Adrenal gland (tissue), 12 donors: ENCODE results near the gene MAPKAP1. TPM values are rescaled to one million over a fixed set of nuclear protein-coding genes. Genes with fewer than 3 reads are reported as not detected.

Source experiments
- DNase-seq, 7 donors: peaks; one replicate each; pipeline ENCODE4 v3.0.0-alpha.2; 2019 to 2020
- H3K27ac ChIP-seq, 5 donors: fragments of 200-600 bp; sonication (generic) in 4 of 5; 1 replicate in 3 of 5; 2 replicates in 2 of 5; pipeline versions ENCODE4 v1.5.1 to v1.8.0; 2016 to 2020; ENCODE audit warnings: mild to moderate bottlenecking in 1 of 5
- H3K27me3 ChIP-seq: fragments of 200-600 bp; 2 replicates; pipeline ENCODE4 v1.8.0; 2021
- H3K36me3 ChIP-seq, 2 donors: fragments of 200-600 bp; replicated peaks in 1 of 2; 1 replicate in 1 of 2; 2 replicates in 1 of 2; pipeline versions ENCODE4 v1.5.1 to v1.8.0; 2018 to 2022
- H3K4me1 ChIP-seq, 2 donors: fragments of 200-600 bp; replicated peaks in 1 of 2; 1 replicate in 1 of 2; 2 replicates in 1 of 2; pipeline versions ENCODE4 v1.5.1 to v1.8.0; 2018 to 2021
- H3K4me3 ChIP-seq, 4 donors: fragments of 200-600 bp; sonication (generic) in 3 of 4; one replicate each; pipeline ENCODE4 v1.5.1; 2016 to 2018
- H3K9me3 ChIP-seq, 3 donors: fragments of 200-600 bp; sonication (generic) in 1 of 3; replicated peaks in 1 of 3; 1 replicate in 2 of 3; 2 replicates in 1 of 3; pipeline versions ENCODE4 v1.5.1 to v1.8.0; 2016 to 2021
- POLR2A ChIP-seq, 2 donors: fragments of 450-650 bp; IDR thresholded peaks; one replicate each; pipeline ENCODE4 v1.6.1; 2017; ENCODE audit warnings: antibody characterized with exemption in 2 of 2, mild to moderate bottlenecking in 2 of 2, moderate library complexity in 1 of 2
- WGBS, 4 donors: extraction: QIAGEN DNeasy Blood & Tissue Kit in 2 of 4; methylation state at CpG; one replicate each; pipeline versions ENCODE4 v1.1.5 to v1.1.7; 2013 to 2017; 5-methylcytosine and 5-hydroxymethylcytosine counted together
- intact Hi-C, 2 donors: fragments of 100-400 bp; cut with DNase I; formaldehyde crosslinking; loops; one replicate each; pipeline versions ENCODE4 v1.14.1 to v1.15.0; 2022 to 2023
- polyA plus RNA-seq, 3 donors: library from polyadenylated mRNA; stranded (reverse); fragments of 200-250 nt in 2 of 3; fragments of 350-450 nt in 1 of 3; fragmentation: Illumina TruSeq in 1 of 3; extraction: RNeasy Lipid Tissue Mini Kit (QIAGEN cat#74804) in 1 of 3; gene quantifications; one replicate each; pipeline ENCODE4 v1.2.3, GENCODE V29; 2013 to 2014
- total RNA-seq, 9 donors: library from RNA; depleted of rRNA in 4 of 9; stranded (reverse); fragments of >200 nt in 4 of 9; fragments of 120-200 nt in 1 of 9; fragmentation: NEBNext Ultra II Directional in 1 of 9; extraction: Animal tissue kit (Norgen Biotek cat#: 25700) in 1 of 9; gene quantifications; one replicate each; pipeline versions ENCODE4 v1.1.0 to v1.2.4, GENCODE V29; 2013 to 2023
- TF ChIP-seq, protein P1 (sequence below), 6 experiments: fragments of 450-650 bp in 4 of 6; fragments of 200-600 bp in 2 of 6; sonication (generic) in 1 of 6; IDR thresholded peaks; 1 replicate in 5 of 6; 2 replicates in 1 of 6; pipeline versions ENCODE4 v1.5.1 to v1.8.0; 2016 to 2021; ENCODE audit warnings: antibody characterized with exemption in 6 of 6, mild to moderate bottlenecking in 2 of 6, moderate library complexity in 1 of 6
- donor health status: healthy with polysubstance abuse.
- donor health status: Bipolar disorder and iron deficiency.
- donor health status: DM: yes; HTN: yes; CAD: no.
- donor health status: DM: no; HTN: no; CAD: no.
- donor health status: DM: no; HTN: no; CAD: no.
- donor health status: DM: yes; HTN: yes; CAD: no.

MAPKAP1 gene
- total and polyA plus RNA-seq, 12 donors, result 72.2 to 156 (median 94.9) TPM

- peaks cover 10 to 19% of the 10 kb centered on the region in 2 donors for H3K4me1 ChIP-seq
- WGBS, 4 donors, result 60 to 73% (median 68%) methylated on average over 3 of the region's 3 CpGs
- H3K36me3 ChIP-seq, result no peaks in the 10 kb centered on the region
- no peaks in the 10 kb centered on the region for H3K27me3 ChIP-seq
- H3K27ac ChIP-seq, result peak overlapping the region in 1 of 5 donors; percentile 2
- TF ChIP-seq, protein P1, sequence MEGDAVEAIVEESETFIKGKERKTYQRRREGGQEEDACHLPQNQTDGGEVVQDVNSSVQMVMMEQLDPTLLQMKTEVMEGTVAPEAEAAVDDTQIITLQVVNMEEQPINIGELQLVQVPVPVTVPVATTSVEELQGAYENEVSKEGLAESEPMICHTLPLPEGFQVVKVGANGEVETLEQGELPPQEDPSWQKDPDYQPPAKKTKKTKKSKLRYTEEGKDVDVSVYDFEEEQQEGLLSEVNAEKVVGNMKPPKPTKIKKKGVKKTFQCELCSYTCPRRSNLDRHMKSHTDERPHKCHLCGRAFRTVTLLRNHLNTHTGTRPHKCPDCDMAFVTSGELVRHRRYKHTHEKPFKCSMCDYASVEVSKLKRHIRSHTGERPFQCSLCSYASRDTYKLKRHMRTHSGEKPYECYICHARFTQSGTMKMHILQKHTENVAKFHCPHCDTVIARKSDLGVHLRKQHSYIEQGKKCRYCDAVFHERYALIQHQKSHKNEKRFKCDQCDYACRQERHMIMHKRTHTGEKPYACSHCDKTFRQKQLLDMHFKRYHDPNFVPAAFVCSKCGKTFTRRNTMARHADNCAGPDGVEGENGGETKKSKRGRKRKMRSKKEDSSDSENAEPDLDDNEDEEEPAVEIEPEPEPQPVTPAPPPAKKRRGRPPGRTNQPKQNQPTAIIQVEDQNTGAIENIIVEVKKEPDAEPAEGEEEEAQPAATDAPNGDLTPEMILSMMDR (IDR thresholded peaks at IDR 0.05), result no peak
- TF ChIP-seq POLR2A (IDR thresholded peaks at IDR 0.05), result no peak
- intact Hi-C loops, result no loop called here
- no peaks in the 10 kb centered on the region for H3K9me3 ChIP-seq
- no peak overlapping the region for H3K4me3 ChIP-seq
- no peak for DNase-seq
Measured at GRCh38 chr9:125683486-125683885, 23.5 kb downstream of the MAPKAP1 start.

DNA sequence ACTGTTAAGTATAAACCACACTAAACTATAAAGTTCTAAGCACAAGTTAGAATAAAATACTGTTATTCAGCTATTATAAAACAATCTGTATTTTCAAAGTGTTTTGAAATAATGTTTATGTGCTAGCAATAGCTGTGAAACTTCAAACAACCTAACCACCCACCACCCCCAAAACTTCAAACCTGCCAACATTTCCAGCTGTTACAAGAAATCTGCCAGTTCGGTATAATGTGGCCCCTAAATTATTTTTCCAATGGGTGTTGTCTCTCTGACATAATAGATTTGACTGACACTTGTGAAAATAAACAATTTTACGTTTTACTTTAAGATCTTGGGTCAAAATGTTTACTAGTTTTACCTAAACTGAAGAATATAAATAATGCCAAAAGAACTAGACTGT lies 24.7 kb downstream of the MAPKAP1 start:
- no peak for DNase-seq
- Histone ChIP-seq H3K27me3 (no peaks in the 10 kb centered on the region), H3K4me1 (peaks cover 9 to 15% of the 10 kb centered on the region in 2 donors), H3K9me3 (no peaks in the 10 kb centered on the region), H3K27ac (no peak overlapping the region), H3K36me3 (no peaks in the 10 kb centered on the region), H3K4me3 (no peak overlapping the region)
- intact Hi-C loops, result no loop called here
- 87 to 95% (median 92%) methylated on average over 2 of the region's 2 CpGs for WGBS, 4 donors
- no peak for TF ChIP-seq POLR2A (IDR thresholded peaks at IDR 0.05)
- TF ChIP-seq, protein P1 (IDR thresholded peaks at IDR 0.05), result no peak

DNA sequence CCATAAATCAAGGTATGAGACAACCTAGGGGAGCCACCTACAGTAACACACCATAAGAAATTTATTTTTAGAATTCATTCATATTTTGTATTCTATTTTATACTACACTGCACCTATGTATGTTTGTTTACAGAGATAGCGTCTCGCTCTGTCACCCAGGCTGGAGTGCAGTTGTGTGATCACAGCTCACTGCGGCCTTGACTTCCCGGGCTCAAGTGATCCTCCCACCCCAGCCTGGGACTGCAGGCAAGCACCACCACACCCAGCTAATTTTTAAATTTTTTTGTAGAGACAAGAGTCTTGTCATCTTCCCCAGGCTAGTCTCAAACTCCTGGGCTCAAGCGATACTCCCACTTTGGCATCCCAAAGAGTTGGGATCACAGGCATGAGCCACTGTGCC lies 25.4 kb downstream of the MAPKAP1 start:
- 82 to 87% (median 85%) methylated on average over 5 of the region's 5 CpGs for WGBS, 4 donors
- H3K27me3 ChIP-seq, result no peaks in the 10 kb centered on the region
- intact Hi-C loops, result no loop called here

GRCh38 chr9:125681086-125681622 lies 25.9 kb downstream of the MAPKAP1 start:
- intact Hi-C loops, result no loop called here
- 84 to 93% (median 87%) methylated on average over 3 of the region's 3 CpGs for WGBS, 4 donors
- H3K9me3 ChIP-seq, result no peaks in the 10 kb centered on the region
- no peak for DNase-seq
- H3K4me3 ChIP-seq, result no peak overlapping the region
- no peak for TF ChIP-seq POLR2A (IDR thresholded peaks at IDR 0.05)
- TF ChIP-seq, protein P1 (IDR thresholded peaks at IDR 0.05), result no peak
- H3K27me3 ChIP-seq, result no peaks in the 10 kb centered on the region
- no peak overlapping the region for H3K27ac ChIP-seq
- H3K4me1 ChIP-seq, result peaks cover 9 to 15% of the 10 kb centered on the region in 2 donors
- H3K36me3 ChIP-seq, result no peaks in the 10 kb centered on the region

More for the DNA sequence above, 25.4 kb downstream of the MAPKAP1 start:
- no peaks in the 10 kb centered on the region for H3K9me3 ChIP-seq
- no peaks in the 10 kb centered on the region for H3K36me3 ChIP-seq
- H3K4me3 ChIP-seq, result no peak overlapping the region
- no peak overlapping the region for H3K27ac ChIP-seq
- TF ChIP-seq, protein P1 (IDR thresholded peaks at IDR 0.05), result no peak
- TF ChIP-seq POLR2A (IDR thresholded peaks at IDR 0.05), result no peak
- peak in 2 of 7 donors; percentile 15 to 34 for DNase-seq
- H3K4me1 ChIP-seq, result peaks cover 9 to 15% of the 10 kb centered on the region in 2 donors
